ENCODE results near the gene CNTNAP3B.
"Not testable (repeated sequence)": the region's sequence is repeated elsewhere in the genome, so short reads cannot be mapped to it uniquely, and the experiment has no call there.

DNA sequence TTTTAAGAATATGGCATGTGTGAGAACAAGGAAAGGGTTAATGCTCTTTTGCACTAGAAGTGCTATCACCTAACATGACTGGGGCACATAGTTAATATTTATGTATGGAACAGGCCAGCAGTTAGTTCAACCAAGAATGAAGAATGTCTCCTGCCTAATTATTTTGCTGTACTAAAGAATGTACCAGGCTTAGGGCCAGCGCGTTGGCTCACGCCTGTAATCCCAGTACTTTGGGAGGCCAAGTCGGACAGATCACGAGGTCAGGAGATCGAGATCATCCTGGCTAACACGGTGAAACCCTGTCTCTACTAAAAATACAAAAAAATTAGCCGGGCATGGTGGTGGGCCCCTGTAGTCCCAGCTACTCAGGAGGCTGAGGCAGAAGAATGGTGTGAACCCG lies 114.9 kb downstream of the CNTNAP3B start:
- TF ChIP-seq SIN3A (IDR thresholded peaks at IDR 0.05; ENCODE audit: borderline replicate concordance, low read depth, low read length); CHD2 (IDR thresholded peaks at IDR 0.05; ENCODE audit: low read length, partially characterized antibody); FOXM1 (IDR thresholded peaks at IDR 0.05; ENCODE audit: low read depth); EZH2phosphoT487 (IDR thresholded peaks at IDR 0.05; ENCODE audit: borderline replicate concordance, low read depth): not testable (repeated sequence)
